Neuronal stem cell (in vitro differentiated cells): ENCODE data around the gene SCN8A.

Experiments used
- DNase-seq: peaks from one replicate; pipeline ENCODE4 v3.0.0-alpha.2; 2013; ENCODE audit warnings: low spot score
- H2AFZ ChIP-seq: one replicate; pipeline ENCODE4 v1.6.1; 2013; ENCODE audit warnings: mild to moderate bottlenecking, low read length, inconsistent platforms
- H2AK5ac ChIP-seq: 2 replicates; pipeline ENCODE4 v1.6.1; 2013; ENCODE audit warnings: low read depth, mild to moderate bottlenecking, inconsistent platforms, low read length, moderate library complexity, mixed read lengths
- H2BK120ac ChIP-seq: 2 replicates; pipeline ENCODE4 v1.6.1; 2013; ENCODE audit warnings: low read depth, mild to moderate bottlenecking, inconsistent platforms, low read length, moderate library complexity, mixed read lengths
- H2BK12ac ChIP-seq: one replicate; pipeline ENCODE4 v1.6.1; 2013; ENCODE audit warnings: low read length, inconsistent platforms
- H2BK15ac ChIP-seq: 2 replicates; pipeline ENCODE4 v1.6.1; 2013; ENCODE audit warnings: mild to moderate bottlenecking, low read length, inconsistent platforms, mixed read lengths
- H2BK5ac ChIP-seq: one replicate; pipeline ENCODE4 v1.6.1; 2013; ENCODE audit warnings: inconsistent platforms, mild to moderate bottlenecking, low read length, moderate library complexity
- H3K14ac ChIP-seq: one replicate; pipeline ENCODE4 v1.6.1; 2013; ENCODE audit warnings: low read length, inconsistent platforms
- H3K18ac ChIP-seq: 2 replicates; pipeline ENCODE4 v1.6.1; 2013; ENCODE audit warnings: low read length, inconsistent platforms
- H3K23ac ChIP-seq: 2 replicates; pipeline ENCODE4 v1.6.1; 2013; ENCODE audit warnings: low read depth, mild to moderate bottlenecking, mixed read lengths, low read length, inconsistent platforms; ENCODE audit not compliant: poor library complexity
- H3K27ac ChIP-seq: replicated peaks from 3 replicates; pipeline ENCODE4 v1.5.1; 2013; ENCODE audit warnings: low read length, inconsistent platforms
- H3K27me3 ChIP-seq, 3 experiments: 2 replicates each; pipeline ENCODE4 v1.6.1; 2013; ENCODE audit warnings: low read length in 3 of 3, mild to moderate bottlenecking in 2 of 3, inconsistent platforms in 1 of 3, low read depth in 1 of 3, mixed read lengths in 1 of 3, moderate library complexity in 1 of 3; ENCODE audit not compliant: control insufficient read depth in 3 of 3, insufficient read depth in 3 of 3
- H3K36me3 ChIP-seq, 2 donors: replicated peaks in 1 of 2; 2 replicates each; pipeline ENCODE4 v1.6.1; 2013; ENCODE audit warnings: low read length in 2 of 2; ENCODE audit not compliant: control insufficient read depth in 2 of 2, insufficient read depth in 2 of 2
- H3K4ac ChIP-seq: 2 replicates; pipeline ENCODE4 v1.6.1; 2013; ENCODE audit warnings: inconsistent platforms, mild to moderate bottlenecking, low read length, moderate library complexity
- H3K4me1 ChIP-seq, 2 donors: 1 replicate in 1 of 2; 2 replicates in 1 of 2; pipeline ENCODE4 v1.6.1; 2013; ENCODE audit warnings: low read length in 2 of 2, low read depth in 1 of 2; ENCODE audit not compliant: control insufficient read depth in 2 of 2, insufficient read depth in 1 of 2
- H3K4me2 ChIP-seq: one replicate; pipeline ENCODE4 v1.6.1; 2013; ENCODE audit warnings: mild to moderate bottlenecking, low read length, inconsistent platforms; ENCODE audit not compliant: insufficient read depth, poor library complexity, severe bottlenecking
- H3K4me3 ChIP-seq, 2 donors: 2 replicates each; pipeline ENCODE4 v1.5.1; 2013; ENCODE audit warnings: low read length in 2 of 2, mild to moderate bottlenecking in 2 of 2, inconsistent platforms in 1 of 2, moderate library complexity in 1 of 2
- H3K79me1 ChIP-seq: one replicate; pipeline ENCODE4 v1.6.1; 2013; ENCODE audit warnings: low read depth, mild to moderate bottlenecking, inconsistent platforms, low read length, moderate library complexity
- H3K9ac ChIP-seq: one replicate; pipeline ENCODE4 v1.6.1; 2013; ENCODE audit warnings: mild to moderate bottlenecking, low read depth, low read length, inconsistent platforms; ENCODE audit not compliant: poor library complexity
- H3K9me3 ChIP-seq, 2 donors: replicated peaks in 1 of 2; 2 replicates each; pipeline versions ENCODE3 to v1.6.1; 2013; ENCODE audit warnings: low read length in 2 of 2, mild to moderate bottlenecking in 2 of 2, inconsistent platforms in 1 of 2, low read depth in 1 of 2, mixed read lengths in 1 of 2, moderate library complexity in 1 of 2; ENCODE audit not compliant: control insufficient read depth in 2 of 2, insufficient read depth in 1 of 2
- H4K8ac ChIP-seq: one replicate; pipeline ENCODE4 v1.6.1; 2013; ENCODE audit warnings: low read depth, mild to moderate bottlenecking, inconsistent platforms, low read length, moderate library complexity
- H4K91ac ChIP-seq: one replicate; pipeline ENCODE4 v1.6.1; 2013; ENCODE audit warnings: low read length, low read depth, mild to moderate bottlenecking, inconsistent platforms; ENCODE audit not compliant: poor library complexity
- WGBS, 2 donors: extraction: QIAGEN DNeasy Blood & Tissue Kit; methylation state at CpG; one replicate each; pipeline ENCODE4 v1.1.7; 2013; ENCODE audit warnings: missing lambda C conversion rate in 2 of 2, mixed read lengths in 1 of 2; ENCODE audit not compliant: insufficient read length in 2 of 2, insufficient replicate concordance in 1 of 2; ENCODE audit errors: extremely low coverage in 2 of 2; 5-methylcytosine and 5-hydroxymethylcytosine counted together

Gene SCN8A

DNA sequence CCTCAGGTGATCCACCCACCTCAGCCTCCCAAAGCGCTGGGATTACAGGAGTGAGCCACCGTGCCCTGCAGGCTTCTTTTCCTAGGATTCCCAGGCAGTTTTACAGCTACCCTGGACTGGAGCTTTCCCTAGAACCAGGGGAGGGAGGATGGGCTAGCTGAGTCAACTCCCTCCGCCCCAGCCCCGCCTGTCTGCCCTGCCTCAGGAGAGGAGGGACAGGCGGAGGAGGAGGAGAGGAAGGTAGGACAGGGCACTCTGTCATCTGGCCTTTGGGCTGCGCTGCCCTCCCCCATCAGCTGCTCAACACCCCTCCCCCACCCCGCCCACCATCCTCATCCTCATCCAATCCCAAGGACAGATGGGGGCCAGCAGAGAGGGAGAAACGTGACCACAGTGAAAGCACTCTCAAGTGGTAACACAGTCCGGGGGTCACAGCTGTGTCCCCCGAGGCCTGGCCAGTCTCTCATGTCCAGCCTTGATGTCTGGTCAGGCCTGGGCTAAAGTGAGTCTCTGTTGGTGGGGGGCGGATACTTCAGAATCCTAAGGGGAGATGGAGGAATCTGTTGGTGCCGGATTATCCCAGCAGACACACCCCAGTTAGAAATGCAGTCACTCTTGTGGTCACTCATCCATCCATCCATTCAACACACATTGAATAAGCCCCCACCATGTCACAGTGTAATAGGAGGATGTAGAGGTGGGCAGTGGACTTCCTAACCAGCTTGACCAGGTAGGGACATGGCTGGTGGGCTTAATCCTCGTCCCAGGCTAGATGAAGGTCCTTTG, 245.2 kb downstream of the SCN8A start:
- Histone ChIP-seq H3K4me1 (peaks cover 28 to 67% of the 10 kb centered on the region in 2 donors), H3K27me3 (no peaks in the 10 kb centered on the region), H2BK15ac (no peak overlapping the region), H3K18ac (peak overlapping the region; percentile 73), H2AK5ac (peak overlapping the region; percentile 53), H3K14ac (no peak overlapping the region), H3K27ac (peak overlapping the region; percentile 74), H2BK5ac (no peak overlapping the region), H2BK120ac (peak overlapping the region; percentile 35), H3K9ac (no peak overlapping the region), H3K4me2 (no peak overlapping the region), H4K8ac (no peak overlapping the region), H2BK12ac (no peak overlapping the region), H2AFZ (no peak overlapping the region), H3K36me3 (peaks cover 0 to 30% of the 10 kb centered on the region in 2 donors), H3K79me1 (peaks cover 2% of the 10 kb centered on the region), H3K9me3 (no peaks in the 10 kb centered on the region), H3K4ac (no peak overlapping the region), H3K23ac (no peak overlapping the region), H3K4me3 (no peak overlapping the region), H4K91ac (no peak overlapping the region)
- WGBS, 2 donors: no CpG with 5 or more reads among the region's 13 CpGs
- no peak for DNase-seq

DNA sequence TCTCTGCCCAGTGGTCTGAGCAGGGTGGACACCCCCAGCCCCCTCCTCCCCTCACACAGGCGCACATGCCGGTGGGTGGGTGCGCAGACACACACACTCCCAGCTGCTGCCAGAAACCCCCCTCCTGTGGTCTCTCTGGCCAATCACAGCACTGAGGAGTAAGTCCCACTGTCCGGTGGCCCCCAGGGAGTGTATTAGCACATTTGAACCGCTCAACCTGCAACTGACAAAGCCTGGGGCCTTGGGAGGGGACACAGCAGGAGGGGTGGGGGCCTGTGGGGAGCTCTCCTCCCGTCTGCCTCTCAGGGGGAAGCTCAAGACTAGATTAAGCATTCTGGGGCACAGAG, 245.8 kb downstream of the SCN8A start:
- H3K27ac ChIP-seq: peak overlapping the region; percentile 74
- no CpG with 5 or more reads among the region's 6 CpGs for WGBS, 2 donors
- H2AFZ ChIP-seq: no peak overlapping the region
- H4K8ac ChIP-seq: no peak overlapping the region
- H2BK120ac ChIP-seq: no peak overlapping the region
- H3K9ac ChIP-seq: no peak overlapping the region
- no peak overlapping the region for H3K14ac ChIP-seq
- peak overlapping the region; percentile 22 for H3K18ac ChIP-seq
- no peak overlapping the region for H3K23ac ChIP-seq
- peaks cover 0 to 31% of the 10 kb centered on the region in 2 donors for H3K36me3 ChIP-seq
- no peak overlapping the region for H3K4me3 ChIP-seq
- H2AK5ac ChIP-seq: peak overlapping the region; percentile 53
- H3K27me3 ChIP-seq: no peaks in the 10 kb centered on the region
- no peak overlapping the region for H2BK5ac ChIP-seq
- H4K91ac ChIP-seq: no peak overlapping the region
- no peak overlapping the region for H3K4me2 ChIP-seq
- H3K9me3 ChIP-seq: no peaks in the 10 kb centered on the region
- no peak overlapping the region for H2BK15ac ChIP-seq
- peaks cover 2% of the 10 kb centered on the region for H3K79me1 ChIP-seq
- no peak overlapping the region for H2BK12ac ChIP-seq
- no peak for DNase-seq
- no peak overlapping the region for H3K4ac ChIP-seq
- peaks cover 24 to 69% of the 10 kb centered on the region in 2 donors for H3K4me1 ChIP-seq

DNA sequence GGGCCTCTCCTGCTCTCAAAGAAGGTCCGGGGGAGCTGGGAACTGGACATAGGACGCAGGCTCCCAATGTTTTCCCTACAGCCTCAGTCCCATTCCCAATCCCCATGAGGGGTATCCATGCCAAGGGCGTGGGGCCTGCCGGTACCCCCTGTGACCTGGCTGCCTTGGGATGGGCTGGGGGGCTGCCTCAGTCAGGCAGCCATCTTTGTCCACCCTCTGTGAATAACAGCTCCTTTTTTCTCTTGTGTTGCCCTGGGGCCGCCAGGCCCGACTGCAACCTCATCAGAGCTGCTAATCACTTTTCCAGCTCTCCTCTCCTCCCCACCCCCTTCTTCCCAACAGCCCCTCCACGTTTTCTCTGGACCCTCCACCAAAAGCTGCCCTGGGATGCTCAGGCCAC, 246.3 kb downstream of the SCN8A start:
- H3K36me3 ChIP-seq: peaks cover 0 to 36% of the 10 kb centered on the region in 2 donors
- H2BK5ac ChIP-seq: peak overlapping the region; percentile 14
- no peak overlapping the region for H3K23ac ChIP-seq
- DNase-seq: no peak
- H3K79me1 ChIP-seq: peaks cover 2% of the 10 kb centered on the region
- H3K18ac ChIP-seq: peak overlapping the region; percentile 51
- WGBS, 2 donors: no CpG with 5 or more reads among the region's 7 CpGs
- H3K9me3 ChIP-seq: no peaks in the 10 kb centered on the region
- no peak overlapping the region for H2BK120ac ChIP-seq
- H4K8ac ChIP-seq: no peak overlapping the region
- peak overlapping the region; percentile 74 for H3K27ac ChIP-seq
- H2BK15ac ChIP-seq: no peak overlapping the region
- H3K4me1 ChIP-seq: peaks cover 24 to 73% of the 10 kb centered on the region in 2 donors
- H3K9ac ChIP-seq: no peak overlapping the region
- H3K4me3 ChIP-seq: no peak overlapping the region
- H2AFZ ChIP-seq: no peak overlapping the region
- no peak overlapping the region for H3K4me2 ChIP-seq
- no peak overlapping the region for H3K14ac ChIP-seq
- no peak overlapping the region for H2BK12ac ChIP-seq
- H3K27me3 ChIP-seq: no peaks in the 10 kb centered on the region
- no peak overlapping the region for H3K4ac ChIP-seq
- H4K91ac ChIP-seq: no peak overlapping the region
- H2AK5ac ChIP-seq: peak overlapping the region; percentile 83

DNA sequence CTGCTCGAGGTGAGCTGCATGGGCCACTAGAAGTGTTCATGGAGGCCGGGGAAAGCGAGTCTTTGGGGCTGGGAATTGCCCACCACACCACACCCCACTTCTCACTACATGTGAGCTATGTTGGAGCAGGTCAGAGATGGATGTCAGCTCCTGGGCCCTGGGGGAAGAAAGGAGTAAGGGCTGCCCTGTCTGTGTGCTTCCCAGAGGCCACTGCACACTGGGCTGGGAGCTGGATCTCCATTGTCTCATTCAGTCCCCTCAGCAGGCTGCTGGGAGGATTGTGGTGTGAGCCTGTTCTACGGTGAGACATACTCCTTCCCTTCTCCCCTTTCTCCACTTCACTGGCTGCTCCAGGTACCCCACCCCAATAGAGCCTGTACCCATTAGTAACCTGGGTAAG, 247.0 kb downstream of the SCN8A start:
- no peak overlapping the region for H3K4me3 ChIP-seq
- no peak overlapping the region for H2AFZ ChIP-seq
- no peak for DNase-seq
- peak overlapping the region; percentile 86 for H2BK12ac ChIP-seq
- H3K4ac ChIP-seq: peak overlapping the region; percentile 17
- no peak overlapping the region for H3K23ac ChIP-seq
- H3K27ac ChIP-seq: peak overlapping the region; percentile 74
- peaks cover 0 to 43% of the 10 kb centered on the region in 2 donors for H3K36me3 ChIP-seq
- peak overlapping the region; percentile 51 for H2BK120ac ChIP-seq
- H2AK5ac ChIP-seq: peak overlapping the region; percentile 83
- peak overlapping the region; percentile 57 for H3K14ac ChIP-seq
- no peak overlapping the region for H3K4me2 ChIP-seq
- no peak overlapping the region for H4K91ac ChIP-seq
- H3K9ac ChIP-seq: no peak overlapping the region
- no peaks in the 10 kb centered on the region for H3K27me3 ChIP-seq
- peak overlapping the region; percentile 27 for H2BK15ac ChIP-seq
- peaks cover 5% of the 10 kb centered on the region for H3K79me1 ChIP-seq
- H3K9me3 ChIP-seq: no peaks in the 10 kb centered on the region
- WGBS, 2 donors: no CpG with 5 or more reads among the region's 4 CpGs
- peak overlapping the region; percentile 14 for H2BK5ac ChIP-seq
- no peak overlapping the region for H4K8ac ChIP-seq
- H3K4me1 ChIP-seq: peaks cover 23 to 71% of the 10 kb centered on the region in 2 donors
- H3K18ac ChIP-seq: peak overlapping the region; percentile 77
